Measurements from ENCODE around the gene RIC8A.

DNA sequence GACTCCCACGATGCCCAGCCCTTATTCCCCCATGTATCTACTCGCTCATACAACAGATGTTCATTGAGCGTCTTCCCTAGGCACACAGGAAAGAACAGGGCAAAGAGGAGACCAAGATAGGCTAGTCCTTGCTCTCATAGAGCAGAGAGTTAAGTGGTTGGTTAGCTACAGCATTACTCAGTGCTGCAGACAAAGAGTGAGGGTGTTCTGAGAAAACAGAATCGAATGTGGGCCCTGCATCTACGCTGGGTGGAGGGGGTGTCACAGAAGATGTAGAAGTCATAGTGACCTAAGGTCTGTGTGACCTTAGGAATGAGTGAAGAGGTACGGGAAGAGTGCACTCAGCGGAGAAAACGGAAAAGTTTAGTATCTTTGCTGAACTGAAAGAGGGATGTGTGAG is 41.6 kb downstream of the RIC8A start:
- TF ChIP-seq, protein P1, sequence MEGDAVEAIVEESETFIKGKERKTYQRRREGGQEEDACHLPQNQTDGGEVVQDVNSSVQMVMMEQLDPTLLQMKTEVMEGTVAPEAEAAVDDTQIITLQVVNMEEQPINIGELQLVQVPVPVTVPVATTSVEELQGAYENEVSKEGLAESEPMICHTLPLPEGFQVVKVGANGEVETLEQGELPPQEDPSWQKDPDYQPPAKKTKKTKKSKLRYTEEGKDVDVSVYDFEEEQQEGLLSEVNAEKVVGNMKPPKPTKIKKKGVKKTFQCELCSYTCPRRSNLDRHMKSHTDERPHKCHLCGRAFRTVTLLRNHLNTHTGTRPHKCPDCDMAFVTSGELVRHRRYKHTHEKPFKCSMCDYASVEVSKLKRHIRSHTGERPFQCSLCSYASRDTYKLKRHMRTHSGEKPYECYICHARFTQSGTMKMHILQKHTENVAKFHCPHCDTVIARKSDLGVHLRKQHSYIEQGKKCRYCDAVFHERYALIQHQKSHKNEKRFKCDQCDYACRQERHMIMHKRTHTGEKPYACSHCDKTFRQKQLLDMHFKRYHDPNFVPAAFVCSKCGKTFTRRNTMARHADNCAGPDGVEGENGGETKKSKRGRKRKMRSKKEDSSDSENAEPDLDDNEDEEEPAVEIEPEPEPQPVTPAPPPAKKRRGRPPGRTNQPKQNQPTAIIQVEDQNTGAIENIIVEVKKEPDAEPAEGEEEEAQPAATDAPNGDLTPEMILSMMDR (IDR thresholded peaks at IDR 0.05) = no peak
- TF ChIP-seq EP300 (IDR thresholded peaks at IDR 0.05) = no peak
